Mesenchymal stem cell (in vitro differentiated cells and primary cell): ENCODE data around the gene RAB3B.

ENCODE experiments used
- DNase-seq: peaks from one replicate; pipeline ENCODE4 v3.0.0-alpha.2; 2013
- H2AFZ ChIP-seq: one replicate; pipeline ENCODE4 v1.6.1; 2013; ENCODE audit warnings: low read depth, mild to moderate bottlenecking, control low read depth, inconsistent platforms, low read length, moderate library complexity
- H2AK5ac ChIP-seq: 2 replicates; pipeline ENCODE4 v1.6.1; 2013; ENCODE audit warnings: low read length, moderate library complexity, mild to moderate bottlenecking, inconsistent platforms; ENCODE audit not compliant: severe bottlenecking
- H2BK120ac ChIP-seq: one replicate; pipeline ENCODE4 v1.6.1; 2013; ENCODE audit warnings: low read depth, mild to moderate bottlenecking, inconsistent platforms, low read length, moderate library complexity
- H2BK12ac ChIP-seq, 2 experiments: one replicate each; pipeline ENCODE4 v1.6.1; 2013; ENCODE audit warnings: inconsistent platforms in 2 of 2, low read length in 2 of 2, mild to moderate bottlenecking in 2 of 2, moderate library complexity in 2 of 2, control low read depth in 1 of 2
- H2BK15ac ChIP-seq: one replicate; pipeline ENCODE4 v1.6.1; 2013; ENCODE audit warnings: mild to moderate bottlenecking, low read depth, inconsistent platforms; ENCODE audit not compliant: poor library complexity, severe bottlenecking
- H2BK5ac ChIP-seq: 2 replicates; pipeline ENCODE4 v1.6.1; 2013; ENCODE audit warnings: low read depth, mild to moderate bottlenecking, low read length, control low read depth, inconsistent platforms; ENCODE audit not compliant: poor library complexity, severe bottlenecking
- H3K14ac ChIP-seq, 2 experiments: one replicate each; pipeline ENCODE4 v1.6.1; 2013; ENCODE audit warnings: inconsistent platforms in 2 of 2, low read length in 2 of 2, control low read depth in 1 of 2, mild to moderate bottlenecking in 1 of 2, moderate library complexity in 1 of 2
- H3K18ac ChIP-seq, 2 experiments: one replicate each; pipeline ENCODE4 v1.6.1; 2013; ENCODE audit warnings: inconsistent platforms in 2 of 2, low read length in 2 of 2, control low read depth in 1 of 2, low read depth in 1 of 2, mild to moderate bottlenecking in 1 of 2
- H3K23ac ChIP-seq, 2 experiments: one replicate each; pipeline ENCODE4 v1.6.1; 2013; ENCODE audit warnings: inconsistent platforms in 2 of 2, low read length in 2 of 2, mild to moderate bottlenecking in 2 of 2, moderate library complexity in 2 of 2, control low read depth in 1 of 2
- H3K27ac ChIP-seq: 2 replicates; pipeline ENCODE4 v1.5.1; 2013; ENCODE audit warnings: mild to moderate bottlenecking, moderate library complexity, low read length, control low read depth, inconsistent platforms; ENCODE audit not compliant: poor library complexity, severe bottlenecking
- H3K27me3 ChIP-seq, 2 experiments: 2 replicates each; pipeline versions ENCODE4 v1.6.1 to v1.7.0; 2013; ENCODE audit warnings: low read length in 2 of 2, mild to moderate bottlenecking in 2 of 2, moderate library complexity in 2 of 2, control low read depth in 1 of 2, inconsistent platforms in 1 of 2; ENCODE audit not compliant: control insufficient read depth in 1 of 2, insufficient read depth in 1 of 2
- H3K36me3 ChIP-seq, 2 experiments: 2 replicates each; pipeline versions ENCODE4 v1.6.1 to v1.7.0; 2013; ENCODE audit warnings: low read length in 2 of 2, control low read depth in 1 of 2, inconsistent platforms in 1 of 2, low read depth in 1 of 2, mild to moderate bottlenecking in 1 of 2; ENCODE audit not compliant: insufficient read depth in 2 of 2, control insufficient read depth in 1 of 2
- H3K4ac ChIP-seq, 2 experiments: one replicate each; pipeline ENCODE4 v1.6.1; 2013; ENCODE audit warnings: inconsistent platforms in 2 of 2, low read length in 2 of 2, mild to moderate bottlenecking in 2 of 2, moderate library complexity in 2 of 2, control low read depth in 1 of 2, low read depth in 1 of 2
- H3K4me1 ChIP-seq: 2 replicates; pipeline ENCODE4 v1.6.1; 2013; ENCODE audit warnings: low read depth, low read length, control low read depth; ENCODE audit not compliant: control insufficient read depth, insufficient read depth
- H3K4me2 ChIP-seq: 2 replicates; pipeline ENCODE4 v1.6.1; 2013; ENCODE audit warnings: low read length, mild to moderate bottlenecking, inconsistent platforms; ENCODE audit not compliant: poor library complexity, severe bottlenecking
- H3K4me3 ChIP-seq, 2 experiments: 2 replicates each; pipeline versions ENCODE4 v1.5.1 to v1.7.0; 2013; ENCODE audit warnings: low read length in 2 of 2, mild to moderate bottlenecking in 2 of 2, control low read depth in 1 of 2, low read depth in 1 of 2; ENCODE audit not compliant: insufficient read depth in 1 of 2
- H3K79me1 ChIP-seq: replicated peaks from 2 replicates; pipeline ENCODE4 v1.6.1; 2013; ENCODE audit warnings: mild to moderate bottlenecking, control low read depth, low read length, inconsistent platforms; ENCODE audit not compliant: poor library complexity, severe bottlenecking
- H3K9ac ChIP-seq: 2 replicates; pipeline ENCODE4 v1.7.0; 2013; ENCODE audit warnings: mild to moderate bottlenecking, low read length, moderate library complexity
- H3K9me3 ChIP-seq: 2 replicates; pipeline ENCODE4 v1.7.0; 2013; ENCODE audit warnings: mild to moderate bottlenecking, low read length; ENCODE audit not compliant: control insufficient read depth
- H4K8ac ChIP-seq: one replicate; pipeline ENCODE4 v1.6.1; 2013; ENCODE audit warnings: inconsistent platforms, mild to moderate bottlenecking, low read length, moderate library complexity
- H4K91ac ChIP-seq: one replicate; pipeline ENCODE4 v1.6.1; 2013; ENCODE audit warnings: mild to moderate bottlenecking, low read length, inconsistent platforms
- WGBS: methylation state at CpG from one replicate; pipeline ENCODE4 v1.1.7; 2013; ENCODE audit warnings: mixed read lengths; 5-methylcytosine and 5-hydroxymethylcytosine counted together

RAB3B gene

GRCh38 chr1:51950701-51951100, 39.8 kb downstream of the RAB3B start:
- Histone ChIP-seq H2AFZ (no peak overlapping the region), H3K4me3 (no peak overlapping the region), H3K36me3 (peaks cover 0 to 23% of the 10 kb centered on the region in 2 experiments), H3K4me2 (no peak overlapping the region), H2BK15ac (no peak overlapping the region), H3K23ac (no peak overlapping the region), H2BK12ac (no peak overlapping the region), H2BK120ac (no peak overlapping the region), H3K27ac (no peak overlapping the region), H3K4me1 (peaks cover 3% of the 10 kb centered on the region), H3K18ac (no peak overlapping the region), H3K14ac (no peak overlapping the region), H4K91ac (no peak overlapping the region), H3K27me3 (no peaks in the 10 kb centered on the region), H3K9me3 (no peaks in the 10 kb centered on the region), H3K4ac (no peak overlapping the region), H2BK5ac (no peak overlapping the region), H3K9ac (no peak overlapping the region), H2AK5ac (no peak overlapping the region), H3K79me1 (peaks cover 34% of the 10 kb centered on the region), H4K8ac (no peak overlapping the region)
- no peak for DNase-seq
- 92% methylated on average over 3 of the region's 4 CpGs for WGBS

GRCh38 chr1:51949014-51949702, 41.3 kb downstream of the RAB3B start:
- WGBS = 97% methylated on average over 8 of the region's 9 CpGs
- Histone ChIP-seq H3K14ac (no peak overlapping the region), H2AFZ (no peak overlapping the region), H3K4me1 (peaks cover 3% of the 10 kb centered on the region), H3K9ac (no peak overlapping the region), H3K4ac (no peak overlapping the region), H3K36me3 (peaks cover 0 to 17% of the 10 kb centered on the region in 2 experiments), H4K8ac (no peak overlapping the region), H2BK120ac (no peak overlapping the region), H2AK5ac (no peak overlapping the region), H2BK15ac (no peak overlapping the region), H3K23ac (no peak overlapping the region), H2BK12ac (no peak overlapping the region), H3K18ac (no peak overlapping the region), H3K4me3 (no peak overlapping the region), H3K79me1 (peaks cover 32% of the 10 kb centered on the region), H2BK5ac (no peak overlapping the region), H3K9me3 (no peaks in the 10 kb centered on the region), H4K91ac (no peak overlapping the region), H3K4me2 (no peak overlapping the region), H3K27me3 (no peaks in the 10 kb centered on the region), H3K27ac (no peak overlapping the region)
- no peak for DNase-seq

GRCh38 chr1:51948491-51948915, 42.0 kb downstream of the RAB3B start:
- no peak overlapping the region for H3K27ac ChIP-seq
- no peak overlapping the region for H2AFZ ChIP-seq
- no peak overlapping the region for H3K14ac ChIP-seq
- H3K36me3 ChIP-seq = peaks cover 0 to 17% of the 10 kb centered on the region in 2 experiments
- H4K91ac ChIP-seq = no peak overlapping the region
- H3K4me3 ChIP-seq = no peak overlapping the region
- no peak overlapping the region for H2BK5ac ChIP-seq
- H2BK12ac ChIP-seq = no peak overlapping the region
- peaks cover 32% of the 10 kb centered on the region for H3K79me1 ChIP-seq
- H3K4ac ChIP-seq = no peak overlapping the region
- H4K8ac ChIP-seq = no peak overlapping the region
- no peak overlapping the region for H2BK15ac ChIP-seq
- no peak overlapping the region for H3K23ac ChIP-seq
- WGBS = 94% methylated on average over 2 of the region's 2 CpGs
- no peak overlapping the region for H2AK5ac ChIP-seq
- no peak for DNase-seq
- H3K18ac ChIP-seq = no peak overlapping the region
- H3K27me3 ChIP-seq = no peaks in the 10 kb centered on the region
- no peak overlapping the region for H3K9ac ChIP-seq
- no peak overlapping the region for H3K4me2 ChIP-seq
- no peaks in the 10 kb centered on the region for H3K9me3 ChIP-seq
- H2BK120ac ChIP-seq = no peak overlapping the region
- H3K4me1 ChIP-seq = peaks cover 3% of the 10 kb centered on the region

- Histone ChIP-seq H3K9me3 (peaks cover 8% of the 10 kb centered on the region), H3K18ac (no peak overlapping the region), H2BK15ac (no peak overlapping the region), H4K91ac (no peak overlapping the region), H2AK5ac (no peak overlapping the region), H2BK12ac (no peak overlapping the region), H4K8ac (no peak overlapping the region), H3K27me3 (no peaks in the 10 kb centered on the region), H2BK120ac (no peak overlapping the region), H3K27ac (no peak overlapping the region), H3K9ac (peak overlapping the region; percentile 30), H3K4ac (no peak overlapping the region), H3K23ac (no peak overlapping the region), H3K4me2 (no peak overlapping the region), H3K4me3 (no peak overlapping the region), H3K4me1 (peaks cover 2% of the 10 kb centered on the region), H3K14ac (no peak overlapping the region), H3K36me3 (peaks cover 0 to 15% of the 10 kb centered on the region in 2 experiments), H3K79me1 (peaks cover 31% of the 10 kb centered on the region), H2AFZ (no peak overlapping the region), H2BK5ac (no peak overlapping the region)
- 80% methylated on average over 1 of the region's 1 CpG for WGBS
- DNase-seq = peak; percentile 26
Measured at GRCh38 chr1:51946300-51946699, 44.2 kb downstream of the RAB3B start.
